Measurements from ENCODE around the gene HMGB4. TPM values are rescaled to one million over a fixed set of nuclear protein-coding genes. Genes with fewer than 3 reads are reported as not detected.

HMGB4 gene
- total RNA-seq, 2 donors from 2014 or later = not detected

GRCh38 chr1:33874636-33875035, 10.8 kb downstream of the HMGB4 start:
- H3K36me3 Mint-ChIP-seq = no peaks in the 10 kb centered on the region
- H3K9me3 Mint-ChIP-seq = peaks cover 0 to 5% of the 10 kb centered on the region in 2 donors
- ATAC-seq (no peak), DNase-seq (ENCODE audit: low spot score in 2 of 2) (no peak)
- no peak overlapping the region for H3K27ac Mint-ChIP-seq

- Mint-ChIP-seq H3K36me3 (no peaks in the 10 kb centered on the region), H3K27ac (no peak overlapping the region), H3K9me3 (peaks cover 0 to 5% of the 10 kb centered on the region in 2 donors)
- DNase-seq (ENCODE audit: low spot score in 2 of 2) (no peak), ATAC-seq (no peak)
Observed at GRCh38 chr1:33875862-33876261, 12.0 kb downstream of the HMGB4 start.

GRCh38 chr1:33876970-33877650, 13.2 kb downstream of the HMGB4 start:
- Mint-ChIP-seq H3K36me3 (no peaks in the 10 kb centered on the region), H3K9me3 (peaks cover 0 to 5% of the 10 kb centered on the region in 2 donors), H3K27ac (no peak overlapping the region)
- DNase-seq (ENCODE audit: low spot score in 2 of 2) (no peak), ATAC-seq (no peak)

- ATAC-seq (no peak), DNase-seq (ENCODE audit: low spot score in 2 of 2) (no peak)
- no peak overlapping the region for H3K27ac Mint-ChIP-seq
- no peaks in the 10 kb centered on the region for H3K36me3 Mint-ChIP-seq
- H3K9me3 Mint-ChIP-seq = no peaks in the 10 kb centered on the region
Observed at GRCh38 chr1:33878392-33878791, 14.5 kb downstream of the HMGB4 start.

- H3K36me3 Mint-ChIP-seq = no peaks in the 10 kb centered on the region
- H3K9me3 Mint-ChIP-seq = no peaks in the 10 kb centered on the region
- no peak overlapping the region for H3K27ac Mint-ChIP-seq
- no peak for ATAC-seq
- DNase-seq (ENCODE audit: low spot score in 2 of 2) = no peak
Observed at GRCh38 chr1:33880305-33880704, 16.4 kb downstream of the HMGB4 start.

- DNase-seq (ENCODE audit: low spot score in 2 of 2) (no peak), ATAC-seq (no peak)
- H3K9me3 Mint-ChIP-seq = no peaks in the 10 kb centered on the region
- no peaks in the 10 kb centered on the region for H3K36me3 Mint-ChIP-seq
- H3K27ac Mint-ChIP-seq = no peak overlapping the region
Observed at GRCh38 chr1:33886496-33886895, 22.6 kb downstream of the HMGB4 start.

GRCh38 chr1:33893147-33893830, 29.4 kb downstream of the HMGB4 start:
- ATAC-seq (no peak), DNase-seq (ENCODE audit: low spot score in 2 of 2) (no peak)
- Mint-ChIP-seq H3K36me3 (no peaks in the 10 kb centered on the region), H3K9me3 (no peaks in the 10 kb centered on the region), H3K27ac (no peak overlapping the region)

- no peaks in the 10 kb centered on the region for H3K36me3 Mint-ChIP-seq
- H3K9me3 Mint-ChIP-seq = no peaks in the 10 kb centered on the region
- DNase-seq (ENCODE audit: low spot score in 2 of 2) (no peak), ATAC-seq (no peak)
- no peak overlapping the region for H3K27ac Mint-ChIP-seq
Observed at GRCh38 chr1:33895396-33895795, 31.5 kb downstream of the HMGB4 start.

GRCh38 chr1:33895976-33896375, 32.1 kb downstream of the HMGB4 start:
- no peak for ATAC-seq

GRCh38 chr1:33897092-33897725, 33.3 kb downstream of the HMGB4 start:
- Mint-ChIP-seq H3K27ac (no peak overlapping the region), H3K9me3 (no peaks in the 10 kb centered on the region), H3K36me3 (no peaks in the 10 kb centered on the region)
- ATAC-seq = no peak
- DNase-seq (ENCODE audit: low spot score in 2 of 2) = no peak

More at GRCh38 chr1:33895976-33896375, 32.1 kb downstream of the HMGB4 start:
- no peak overlapping the region for H3K27ac Mint-ChIP-seq
- no peak for DNase-seq (ENCODE audit: low spot score in 2 of 2)
- H3K36me3 Mint-ChIP-seq = no peaks in the 10 kb centered on the region
- no peaks in the 10 kb centered on the region for H3K9me3 Mint-ChIP-seq

- Mint-ChIP-seq H3K9me3 (no peaks in the 10 kb centered on the region), H3K27ac (no peak overlapping the region), H3K36me3 (no peaks in the 10 kb centered on the region)
- ATAC-seq = no peak
- DNase-seq (ENCODE audit: low spot score in 2 of 2) = no peak
Observed at GRCh38 chr1:33898406-33898805, 34.5 kb downstream of the HMGB4 start.

GRCh38 chr1:33898881-33899280, 35.0 kb downstream of the HMGB4 start:
- H3K9me3 Mint-ChIP-seq = no peaks in the 10 kb centered on the region
- no peak overlapping the region for H3K27ac Mint-ChIP-seq
- DNase-seq (ENCODE audit: low spot score in 2 of 2) (no peak), ATAC-seq (no peak)
- no peaks in the 10 kb centered on the region for H3K36me3 Mint-ChIP-seq

GRCh38 chr1:33899746-33900145, 35.9 kb downstream of the HMGB4 start:
- ATAC-seq (no peak), DNase-seq (ENCODE audit: low spot score in 2 of 2) (no peak)
- Mint-ChIP-seq H3K27ac (no peak overlapping the region), H3K9me3 (no peaks in the 10 kb centered on the region), H3K36me3 (no peaks in the 10 kb centered on the region)

GRCh38 chr1:33902486-33903209, 38.8 kb downstream of the HMGB4 start:
- H3K9me3 Mint-ChIP-seq = peaks cover 7 to 12% of the 10 kb centered on the region in 2 donors
- ATAC-seq (no peak), DNase-seq (ENCODE audit: low spot score in 2 of 2) (no peak)
- H3K36me3 Mint-ChIP-seq = peaks cover 0 to 4% of the 10 kb centered on the region in 2 donors
- H3K27ac Mint-ChIP-seq = no peak overlapping the region

- ATAC-seq (no peak), DNase-seq (ENCODE audit: low spot score in 2 of 2) (no peak)
- Mint-ChIP-seq H3K36me3 (peaks cover 0 to 4% of the 10 kb centered on the region in 2 donors), H3K27ac (no peak overlapping the region), H3K9me3 (peaks cover 7 to 12% of the 10 kb centered on the region in 2 donors)
Observed at GRCh38 chr1:33903210-33903589, 39.3 kb downstream of the HMGB4 start.

GRCh38 chr1:33905241-33905640, 41.4 kb downstream of the HMGB4 start:
- peaks cover 7 to 12% of the 10 kb centered on the region in 2 donors for H3K9me3 Mint-ChIP-seq
- ATAC-seq (no peak), DNase-seq (ENCODE audit: low spot score in 2 of 2) (no peak)
- H3K27ac Mint-ChIP-seq = no peak overlapping the region
- H3K36me3 Mint-ChIP-seq = peaks cover 0 to 4% of the 10 kb centered on the region in 2 donors

GRCh38 chr1:33906156-33906555, 42.3 kb downstream of the HMGB4 start:
- Mint-ChIP-seq H3K27ac (no peak overlapping the region), H3K36me3 (peaks cover 0 to 4% of the 10 kb centered on the region in 2 donors), H3K9me3 (peaks cover 7 to 12% of the 10 kb centered on the region in 2 donors)
- DNase-seq (ENCODE audit: low spot score in 2 of 2) = no peak
- no peak for ATAC-seq

Data from activated naive CD4-positive, alpha-beta T cell treated with anti-CD3 and anti-CD28 coated beads, Interleukin-2, amount 50 U/mL, for 72 hours (primary cell).